Sigmoid colon (tissue), 7 donors: ENCODE data around the gene SLC7A6OS. TPM values are rescaled to one million over a fixed set of nuclear protein-coding genes. Genes with fewer than 3 reads are reported as not detected.
"Not testable (repeated sequence)": the region's sequence is repeated elsewhere in the genome, so short reads cannot be mapped to it uniquely, and the experiment has no call there.

Experiments used
- DNase-seq: peaks from one replicate; pipeline ENCODE4 v3.0.0-alpha.2; 2019
- H3K27ac ChIP-seq, 4 donors: fragments of 200-600 bp; sonication (generic); one replicate each; pipeline ENCODE4 v1.5.1; 2016 to 2019; ENCODE audit warnings: mild to moderate bottlenecking in 1 of 4
- H3K27me3 ChIP-seq, 3 donors: fragments of 200-600 bp; sonication (generic); one replicate each; pipeline ENCODE4 v1.5.1; 2019; ENCODE audit warnings: mild to moderate bottlenecking in 1 of 3
- H3K36me3 ChIP-seq, 4 donors: fragments of 200-600 bp; sonication (generic); one replicate each; pipeline ENCODE4 v1.5.1; 2016 to 2019
- H3K4me1 ChIP-seq, 4 donors: fragments of 200-600 bp; sonication (generic); one replicate each; pipeline ENCODE4 v1.5.1; 2017 to 2019
- H3K4me3 ChIP-seq, 4 donors: fragments of 200-600 bp; sonication (generic); one replicate each; pipeline ENCODE4 v1.5.1; 2017 to 2019; ENCODE audit warnings: mild to moderate bottlenecking in 2 of 4, moderate library complexity in 1 of 4
- H3K9me3 ChIP-seq, 4 donors: fragments of 200-600 bp in 3 of 4; sonication (generic) in 3 of 4; one replicate each; pipeline versions ENCODE4 v1.5.1 to v1.6.1; 2013 to 2019
- EP300 ChIP-seq, 4 donors: sonication (generic); formaldehyde crosslinking; IDR thresholded peaks; one replicate each; pipeline ENCODE4 v1.6.1; 2017; ENCODE audit warnings: antibody characterized with exemption in 4 of 4
- POLR2A ChIP-seq, 2 donors: fragments of 450-650 bp; IDR thresholded peaks; one replicate each; pipeline ENCODE4 v1.6.1; 2016; ENCODE audit warnings: antibody characterized with exemption in 2 of 2, mild to moderate bottlenecking in 2 of 2, moderate library complexity in 2 of 2
- POLR2AphosphoS5 ChIP-seq, 4 donors: sonication (generic); formaldehyde crosslinking; IDR thresholded peaks; one replicate each; pipeline ENCODE4 v1.6.1; 2017; ENCODE audit warnings: antibody characterized with exemption in 4 of 4
- WGBS, 2 donors: extraction: QIAGEN DNeasy Blood & Tissue Kit; methylation state at CpG; one replicate each; pipeline ENCODE4 v1.1.7; 2013; 5-methylcytosine and 5-hydroxymethylcytosine counted together
- intact Hi-C: fragments of 100-400 bp; cut with DNase I; formaldehyde crosslinking; loops from one replicate; pipeline ENCODE4 v1.15.1; 2023
- polyA plus RNA-seq, 3 donors: library from polyadenylated mRNA; stranded (reverse); fragments of 200-250 nt; gene quantifications; one replicate each; pipeline ENCODE4 v1.2.3, GENCODE V29; 2013
- total RNA-seq, 4 donors: library from RNA; depleted of rRNA; stranded (reverse); fragments of >200 nt; gene quantifications; one replicate each; pipeline ENCODE4 v1.1.0, GENCODE V29; 2016
- TF ChIP-seq, protein P1 (sequence below), 4 experiments: fragments of 450-650 bp in 3 of 4; fragments of 200-600 bp in 1 of 4; IDR thresholded peaks; one replicate each; pipeline ENCODE4 v1.5.1; 2016 to 2019; ENCODE audit warnings: antibody characterized with exemption in 4 of 4, mild to moderate bottlenecking in 3 of 4, moderate library complexity in 2 of 4
- donor health status: healthy with polysubstance abuse.
- donor health status: Bipolar disorder and iron deficiency.
- donor health status: healthy.

Gene SLC7A6OS
- total and polyA plus RNA-seq, 7 donors: 4.8 to 20.8 (median 10.0) TPM

DNA sequence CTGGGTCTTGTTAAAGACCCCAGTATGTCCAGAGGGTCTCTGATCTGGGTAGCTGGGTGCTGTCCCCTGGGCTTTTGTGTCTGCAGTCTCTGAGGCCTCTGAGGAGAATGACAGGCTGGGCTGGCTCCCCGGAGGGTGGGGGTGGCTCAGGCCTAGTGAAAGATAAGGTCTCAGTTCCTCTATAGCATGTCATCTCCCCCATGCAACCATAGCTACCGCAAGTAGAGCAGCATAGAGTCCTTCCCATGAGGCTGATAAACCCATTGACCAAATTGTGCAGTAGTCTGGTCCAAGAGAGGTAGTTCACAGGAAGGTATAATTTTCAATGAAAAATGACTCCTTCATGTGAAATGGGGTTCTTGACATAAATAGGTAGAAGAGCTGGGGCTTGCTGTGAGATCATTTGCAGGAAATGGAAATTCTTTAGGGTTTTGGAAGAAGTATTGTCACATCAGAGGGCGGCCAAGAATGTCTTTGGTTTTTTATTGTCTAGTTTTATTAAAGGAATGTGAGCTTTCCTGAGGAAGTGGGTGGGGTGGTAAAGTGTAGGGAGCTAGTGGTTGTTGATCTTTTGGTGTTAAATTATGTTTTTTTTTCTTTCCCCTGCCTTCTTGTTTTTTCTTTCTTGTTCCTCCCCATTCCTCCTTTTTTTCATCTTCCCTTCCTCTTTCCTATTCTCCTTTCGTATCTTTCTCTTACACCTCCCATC is 21.0 kb downstream of the SLC7A6OS start:
- peaks cover 0 to 63% (median 27%) of the 10 kb centered on the region in 4 donors for H3K36me3 ChIP-seq
- WGBS, 2 donors: 39 to 48% methylated on average over 4 of the region's 4 CpGs
- H3K27me3 ChIP-seq: no peaks in the 10 kb centered on the region
- H3K4me1 ChIP-seq: peaks cover 0 to 13% (median 2%) of the 10 kb centered on the region in 4 donors
- TF ChIP-seq POLR2A (IDR thresholded peaks at IDR 0.05) (no peak), EP300 (IDR thresholded peaks at IDR 0.05) (no peak), POLR2AphosphoS5 (IDR thresholded peaks at IDR 0.05) (no peak)
- TF ChIP-seq, protein P1, sequence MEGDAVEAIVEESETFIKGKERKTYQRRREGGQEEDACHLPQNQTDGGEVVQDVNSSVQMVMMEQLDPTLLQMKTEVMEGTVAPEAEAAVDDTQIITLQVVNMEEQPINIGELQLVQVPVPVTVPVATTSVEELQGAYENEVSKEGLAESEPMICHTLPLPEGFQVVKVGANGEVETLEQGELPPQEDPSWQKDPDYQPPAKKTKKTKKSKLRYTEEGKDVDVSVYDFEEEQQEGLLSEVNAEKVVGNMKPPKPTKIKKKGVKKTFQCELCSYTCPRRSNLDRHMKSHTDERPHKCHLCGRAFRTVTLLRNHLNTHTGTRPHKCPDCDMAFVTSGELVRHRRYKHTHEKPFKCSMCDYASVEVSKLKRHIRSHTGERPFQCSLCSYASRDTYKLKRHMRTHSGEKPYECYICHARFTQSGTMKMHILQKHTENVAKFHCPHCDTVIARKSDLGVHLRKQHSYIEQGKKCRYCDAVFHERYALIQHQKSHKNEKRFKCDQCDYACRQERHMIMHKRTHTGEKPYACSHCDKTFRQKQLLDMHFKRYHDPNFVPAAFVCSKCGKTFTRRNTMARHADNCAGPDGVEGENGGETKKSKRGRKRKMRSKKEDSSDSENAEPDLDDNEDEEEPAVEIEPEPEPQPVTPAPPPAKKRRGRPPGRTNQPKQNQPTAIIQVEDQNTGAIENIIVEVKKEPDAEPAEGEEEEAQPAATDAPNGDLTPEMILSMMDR (IDR thresholded peaks at IDR 0.05): no peak
- DNase-seq: no peak
- intact Hi-C loops: no loop called here
- peak overlapping the region in 2 of 4 donors; percentile 16 for H3K27ac ChIP-seq
- H3K4me3 ChIP-seq: no peak overlapping the region
- H3K9me3 ChIP-seq: no peaks in the 10 kb centered on the region

DNA sequence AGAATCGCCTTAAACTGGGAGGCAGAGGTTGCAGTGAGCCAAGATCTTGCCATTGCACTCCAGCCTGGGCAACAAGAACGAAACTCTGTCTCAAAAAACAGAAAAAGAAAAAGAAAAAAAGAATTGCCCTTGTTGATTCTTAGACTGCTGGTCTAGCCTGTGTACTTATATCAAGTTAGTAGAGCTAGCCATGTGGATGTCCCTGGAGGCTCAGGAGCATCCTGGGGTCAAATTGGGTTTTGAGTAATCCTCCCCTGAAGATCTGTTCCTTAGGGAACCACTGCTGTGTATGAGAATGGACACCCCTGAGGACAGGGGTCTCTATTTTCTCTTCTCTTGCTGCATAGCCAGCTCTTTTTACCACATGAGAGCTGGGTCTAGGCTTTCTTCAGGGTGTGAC is 21.5 kb downstream of the SLC7A6OS start:
- Histone ChIP-seq H3K9me3 (no peaks in the 10 kb centered on the region), H3K36me3 (peaks cover 0 to 57% (median 25%) of the 10 kb centered on the region in 4 donors), H3K27me3 (no peaks in the 10 kb centered on the region), H3K4me1 (peaks cover 0 to 13% (median 2%) of the 10 kb centered on the region in 4 donors), H3K4me3 (no peak overlapping the region), H3K27ac (peak overlapping the region in 1 of 4 donors; percentile 65)
- 90 to 95% methylated on average over 2 of the region's 2 CpGs for WGBS, 2 donors
- TF ChIP-seq, protein P1 (IDR thresholded peaks at IDR 0.05): no peak
- TF ChIP-seq EP300 (IDR thresholded peaks at IDR 0.05) (no peak), POLR2AphosphoS5 (IDR thresholded peaks at IDR 0.05) (no peak), POLR2A (IDR thresholded peaks at IDR 0.05) (no peak)
- no peak for DNase-seq
- intact Hi-C loops: no loop called here

DNA sequence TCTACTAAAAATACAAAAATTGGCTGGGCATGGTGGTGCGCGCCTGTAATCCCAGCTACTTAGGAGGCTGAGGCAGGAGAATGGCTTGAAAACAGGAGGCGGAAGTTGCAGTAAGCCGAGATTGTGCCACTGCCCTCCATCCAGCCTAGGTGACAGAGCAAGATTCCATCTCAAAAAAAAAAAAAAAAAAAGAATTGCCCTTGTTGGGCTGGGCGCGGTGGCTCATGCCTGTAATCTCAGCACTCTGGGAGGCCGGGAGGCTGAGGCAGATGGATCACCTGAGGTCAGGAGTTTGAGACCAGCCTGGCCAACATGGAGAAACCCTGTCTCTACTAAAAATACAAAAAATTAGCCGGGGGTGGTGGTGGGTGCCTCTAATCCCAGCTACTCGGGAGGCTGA is 21.9 kb downstream of the SLC7A6OS start:
- DNase-seq, intact Hi-C loops, H3K4me3 ChIP-seq, H3K27me3 ChIP-seq, H3K9me3 ChIP-seq: not testable (repeated sequence)
- Histone ChIP-seq H3K27ac (peak overlapping the region in 2 of 4 donors; percentile 12 to 65), H3K36me3 (peaks cover 0 to 53% (median 21%) of the 10 kb centered on the region in 4 donors), H3K4me1 (peaks cover 0 to 13% (median 2%) of the 10 kb centered on the region in 4 donors)
- WGBS, 2 donors: 88 to 93% methylated on average over 9 of the region's 9 CpGs

DNA sequence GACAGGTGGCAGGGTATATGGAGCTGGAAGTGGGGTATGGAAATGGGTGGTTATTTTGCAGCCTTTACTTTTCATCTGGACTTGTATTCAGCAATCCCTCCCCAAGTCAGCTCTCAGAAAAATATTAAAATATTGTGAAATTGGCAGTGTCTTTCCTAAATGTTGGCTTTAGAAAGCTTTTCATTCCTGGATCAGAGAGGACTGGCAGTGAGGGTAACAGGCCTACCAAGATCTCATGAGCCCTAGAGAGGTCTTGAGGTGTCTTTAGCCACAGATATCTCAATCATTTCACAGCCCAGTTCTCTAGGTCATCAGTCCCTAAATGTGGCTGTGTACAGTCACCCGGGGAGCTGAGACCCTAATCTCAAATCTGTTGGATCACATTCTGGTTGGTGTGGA is 22.5 kb downstream of the SLC7A6OS start:
- intact Hi-C loops: no loop called here
- Histone ChIP-seq H3K4me1 (peaks cover 0 to 13% (median 2%) of the 10 kb centered on the region in 4 donors), H3K27ac (peak overlapping the region in 2 of 4 donors; percentile 12 to 65), H3K27me3 (no peaks in the 10 kb centered on the region), H3K9me3 (no peaks in the 10 kb centered on the region), H3K4me3 (no peak overlapping the region), H3K36me3 (peaks cover 0 to 48% (median 16%) of the 10 kb centered on the region in 4 donors)
- no peak for DNase-seq
- 88 to 90% methylated on average over 1 of the region's 1 CpG for WGBS, 2 donors
- TF ChIP-seq, protein P1 (IDR thresholded peaks at IDR 0.05): no peak
- no peak for TF ChIP-seq POLR2A (IDR thresholded peaks at IDR 0.05)
- no peak for TF ChIP-seq POLR2AphosphoS5 (IDR thresholded peaks at IDR 0.05)
- no peak for TF ChIP-seq EP300 (IDR thresholded peaks at IDR 0.05)

DNA sequence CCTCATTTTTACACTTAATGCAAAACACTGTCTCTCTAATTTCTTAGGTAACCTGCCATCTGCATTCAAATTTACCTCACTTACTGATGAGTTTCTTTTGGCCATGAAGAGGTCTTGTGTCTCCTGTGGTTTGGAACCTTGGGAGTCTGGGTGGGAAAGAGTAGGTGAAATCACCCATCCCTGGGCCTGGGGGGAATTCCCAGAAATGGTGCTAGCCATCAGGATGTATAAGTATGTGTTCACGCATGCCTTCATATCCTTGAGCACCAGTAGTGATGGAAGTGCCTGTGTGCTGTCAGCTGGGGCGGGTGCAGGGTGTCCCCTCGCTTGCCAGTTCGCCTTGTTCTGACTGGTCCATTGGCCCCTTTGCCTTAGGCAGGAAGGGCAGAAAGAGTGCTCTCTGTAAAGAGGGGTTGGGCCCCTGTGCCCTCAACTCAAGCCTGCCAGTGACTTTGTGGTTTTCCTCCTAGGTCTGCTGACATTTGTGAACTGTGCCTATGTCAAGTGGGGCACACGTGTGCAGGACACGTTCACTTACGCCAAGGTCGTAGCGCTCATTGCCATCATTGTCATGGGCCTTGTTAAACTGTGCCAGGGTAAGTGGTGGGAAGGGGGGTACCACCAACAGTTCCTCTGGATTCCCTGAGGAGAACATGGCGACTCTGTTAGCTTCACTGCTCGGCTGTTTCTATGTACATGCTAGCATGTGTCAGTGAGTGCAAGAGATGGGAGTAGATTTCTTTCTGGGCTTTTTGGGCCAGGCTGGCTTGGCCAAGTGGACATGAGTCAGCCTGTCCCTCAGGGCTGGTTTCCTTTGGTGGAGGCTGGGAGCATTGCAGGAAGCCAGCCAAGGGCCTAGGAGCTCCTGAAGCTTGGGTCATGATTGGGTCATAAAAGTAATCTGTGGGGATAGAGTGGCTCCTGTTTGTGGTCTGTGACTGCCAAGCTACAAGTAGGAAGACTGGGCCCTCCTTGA is 23.2 kb downstream of the SLC7A6OS start:
- H3K4me1 ChIP-seq: peaks cover 0 to 13% (median 2%) of the 10 kb centered on the region in 4 donors
- peaks cover 0 to 41% (median 13%) of the 10 kb centered on the region in 4 donors for H3K36me3 ChIP-seq
- no peaks in the 10 kb centered on the region for H3K27me3 ChIP-seq
- intact Hi-C loops: no loop called here
- peak; percentile 87 for DNase-seq
- 62 to 88% methylated on average over 11 of the region's 11 CpGs for WGBS, 2 donors
- peak overlapping the region in 2 of 4 donors; percentile 12 to 65 for H3K27ac ChIP-seq
- no peak overlapping the region for H3K4me3 ChIP-seq
- TF ChIP-seq POLR2AphosphoS5 (IDR thresholded peaks at IDR 0.05) (no peak), POLR2A (IDR thresholded peaks at IDR 0.05) (no peak), EP300 (IDR thresholded peaks at IDR 0.05) (no peak)
- TF ChIP-seq, protein P1 (IDR thresholded peaks at IDR 0.05): no peak
- H3K9me3 ChIP-seq: no peaks in the 10 kb centered on the region
